Measurements from ENCODE around the gene NINL. TPM values are rescaled to one million over a fixed set of nuclear protein-coding genes. Genes with fewer than 3 reads are reported as not detected.

Gene NINL
- total and polyA plus RNA-seq, 2 of the 8 experiments (the other 6 are each of a cell fraction or from before 2014, with no cell fraction given), result 15.3 to 30.0 TPM

DNA sequence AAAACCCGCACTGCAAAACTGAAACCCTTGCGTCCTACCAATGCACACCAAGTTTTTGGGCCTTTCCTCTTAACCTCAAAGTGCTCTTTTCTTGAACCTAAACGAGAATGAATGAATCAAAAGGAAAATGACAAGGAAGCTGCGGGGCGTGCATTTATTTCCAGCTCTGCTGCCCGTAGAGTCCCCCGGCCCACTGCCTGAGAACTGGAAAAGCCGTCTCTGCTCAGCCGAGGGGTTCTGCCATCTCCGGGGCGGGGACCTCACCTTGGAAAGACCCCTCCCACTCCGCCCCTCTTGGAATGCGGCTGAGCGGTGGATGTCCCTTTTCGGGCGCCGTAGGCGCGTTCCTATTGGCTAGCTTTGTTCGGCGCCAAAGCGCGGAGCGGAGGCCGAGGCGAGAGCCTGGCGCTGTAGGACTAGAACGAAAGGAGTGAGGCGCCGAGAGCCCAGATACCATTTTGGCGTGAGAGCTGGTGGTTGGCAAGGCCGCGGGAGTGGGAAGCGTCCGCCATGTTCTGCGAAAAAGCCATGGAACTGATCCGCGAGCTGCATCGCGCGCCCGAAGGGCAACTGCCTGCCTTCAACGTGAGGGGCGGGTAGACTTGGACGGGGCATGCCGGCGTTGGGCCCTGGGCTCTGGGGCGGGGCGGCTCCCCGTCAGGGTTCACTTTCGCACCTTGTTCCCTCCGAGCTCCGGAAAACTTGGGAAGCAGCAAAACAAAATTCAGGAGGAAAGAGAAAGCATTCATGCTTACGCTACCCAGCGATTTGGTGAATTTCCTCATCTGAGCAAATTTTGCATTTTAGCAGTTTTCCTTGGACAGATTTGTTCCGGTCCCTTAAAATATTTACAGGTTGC is 177.8 kb downstream of the NINL start, which contains the start of gene GINS1 (continued):
- peak; percentile 45 for TF ChIP-seq NANOG (IDR thresholded peaks at IDR 0.05; ENCODE audit: insufficient read depth, low read depth, low read length, poor library complexity, severe bottlenecking)
- no peak for TF ChIP-seq CHD2 (IDR thresholded peaks at IDR 0.05; ENCODE audit: low read length)
- TF ChIP-seq CBX5 (IDR thresholded peaks at IDR 0.05; ENCODE audit: low read depth, low read length), result no peak
- peak; percentile 95 for TF ChIP-seq TBP (IDR thresholded peaks at IDR 0.05; ENCODE audit: low read depth, low read length)
- TF ChIP-seq SAP30 (IDR thresholded peaks at IDR 0.05; ENCODE audit: insufficient read depth, insufficient replicate concordance, low read length), result no peak
- no peak for TF ChIP-seq KDM1A (IDR thresholded peaks at IDR 0.05; ENCODE audit: borderline replicate concordance, low read length)
- TF ChIP-seq ZNF274 (IDR thresholded peaks at IDR 0.05; ENCODE audit: borderline replicate concordance, extremely low read depth, low read length), result no peak
- no peak for TF ChIP-seq BCL11A (IDR thresholded peaks at IDR 0.05; ENCODE audit: low read depth in 2 of 2, low read length in 2 of 2)
- no peak for TF ChIP-seq BACH1 (IDR thresholded peaks at IDR 0.05; ENCODE audit: low read length)
- TF ChIP-seq RAD21 (IDR thresholded peaks at IDR 0.05 in 1 of 2, conservative IDR thresholded peaks at IDR 0.05 in 1 of 2; ENCODE audit: low read depth in 2 of 2, low read length in 2 of 2), result no peak
- TF ChIP-seq ATF3 (IDR thresholded peaks at IDR 0.05; ENCODE audit: insufficient read depth, low read depth, low read length), result no peak
- no peak for TF ChIP-seq MAFK (IDR thresholded peaks at IDR 0.05; ENCODE audit: low read depth, low read length)
- TF ChIP-seq EZH2 (IDR thresholded peaks at IDR 0.05; ENCODE audit: low read depth, low read length, severe bottlenecking), result no peak
- peak; percentile 57 for TF ChIP-seq KDM4A (IDR thresholded peaks at IDR 0.05; ENCODE audit: low read depth, low read length, severe bottlenecking)
- 0 out of 4 replicates have a peak, but pooled peaks of 1 of the 3 experiments have one; percentile 1 for TF ChIP-seq CTCF (IDR thresholded peaks at IDR 0.05; ENCODE audit: control extremely low read depth in 1 of 3, insufficient read depth in 1 of 3, low read depth in 1 of 3, low read length in 3 of 3)
- TF ChIP-seq CREB1 (IDR thresholded peaks at IDR 0.05), result no peak
- peak; percentile 97 for TF ChIP-seq TAF7 (optimal IDR thresholded peaks at IDR 0.05; ENCODE audit: borderline replicate concordance, low read depth, low read length)
- TF ChIP-seq, protein P1, sequence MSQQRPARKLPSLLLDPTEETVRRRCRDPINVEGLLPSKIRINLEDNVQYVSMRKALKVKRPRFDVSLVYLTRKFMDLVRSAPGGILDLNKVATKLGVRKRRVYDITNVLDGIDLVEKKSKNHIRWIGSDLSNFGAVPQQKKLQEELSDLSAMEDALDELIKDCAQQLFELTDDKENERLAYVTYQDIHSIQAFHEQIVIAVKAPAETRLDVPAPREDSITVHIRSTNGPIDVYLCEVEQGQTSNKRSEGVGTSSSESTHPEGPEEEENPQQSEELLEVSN (IDR thresholded peaks at IDR 0.05), result peak; percentile 74
- 0 out of 2 replicates have a peak, but pooled peaks have one; percentile 29 for TF ChIP-seq RBBP5 (IDR thresholded peaks at IDR 0.05; ENCODE audit: borderline replicate concordance, low read depth, low read length)
